ENCODE results near the gene KRTAP5-6. TPM values are rescaled to one million over a fixed set of nuclear protein-coding genes. Genes with fewer than 3 reads are reported as not detected.

KRTAP5-6 gene
- total RNA-seq, 2 donors from 2014 or later = not detected

- Histone ChIP-seq H3K9me3 (no peaks in the 10 kb centered on the region), H3K36me3 (no peaks in the 10 kb centered on the region), H3K4me1 (ENCODE audit: control insufficient read depth in 1 of 2, low read depth in 2 of 2) (peaks cover 0 to 11% of the 10 kb centered on the region in 2 donors), H3K27me3 (replicated peaks; ENCODE audit: insufficient read depth) (no peaks in the 10 kb centered on the region), H3K4me3 (no peak overlapping the region), H3K27ac (no peak overlapping the region)
- no peak for TF ChIP-seq CTCF (IDR thresholded peaks at IDR 0.05)
- DNase-seq (ENCODE audit: low spot score) (no peak), ATAC-seq (ENCODE audit: insufficient number of reproducible peaks, low FRiP score, low read depth) (no peak)
Measured at GRCh38 chr11:1703146-1703545, 6.2 kb downstream of the KRTAP5-6 start.

- no peak for DNase-seq (ENCODE audit: low spot score)
- Histone ChIP-seq H3K4me1 (ENCODE audit: control insufficient read depth in 1 of 2, low read depth in 2 of 2) (peaks cover 0 to 11% of the 10 kb centered on the region in 2 donors), H3K4me3 (peak overlapping the region; percentile 39), H3K9me3 (no peaks in the 10 kb centered on the region), H3K27ac (no peak overlapping the region), H3K27me3 (replicated peaks; ENCODE audit: insufficient read depth) (no peaks in the 10 kb centered on the region), H3K36me3 (no peaks in the 10 kb centered on the region)
- no peak for TF ChIP-seq CTCF (IDR thresholded peaks at IDR 0.05)
- no peak for ATAC-seq (ENCODE audit: insufficient number of reproducible peaks, low FRiP score, low read depth)
Measured at GRCh38 chr11:1705126-1706052, 8.4 kb downstream of the KRTAP5-6 start.

GRCh38 chr11:1706634-1707400 is 9.8 kb downstream of the KRTAP5-6 start:
- ATAC-seq (ENCODE audit: insufficient number of reproducible peaks, low FRiP score, low read depth) (no peak), DNase-seq (ENCODE audit: low spot score) (no peak)
- H3K9me3 ChIP-seq = no peaks in the 10 kb centered on the region
- H3K27me3 ChIP-seq (replicated peaks; ENCODE audit: insufficient read depth) = no peaks in the 10 kb centered on the region
- H3K36me3 ChIP-seq = no peaks in the 10 kb centered on the region
- no peak overlapping the region for H3K4me3 ChIP-seq
- H3K4me1 ChIP-seq (ENCODE audit: control insufficient read depth in 1 of 2, low read depth in 2 of 2) = peaks cover 0 to 11% of the 10 kb centered on the region in 2 donors
- H3K27ac ChIP-seq = no peak overlapping the region
- TF ChIP-seq CTCF (IDR thresholded peaks at IDR 0.05) = no peak

GRCh38 chr11:1707751-1708150 is 10.8 kb downstream of the KRTAP5-6 start:
- Histone ChIP-seq H3K4me1 (ENCODE audit: control insufficient read depth in 1 of 2, low read depth in 2 of 2) (peaks cover 0 to 11% of the 10 kb centered on the region in 2 donors), H3K27ac (no peak overlapping the region), H3K36me3 (no peaks in the 10 kb centered on the region), H3K27me3 (replicated peaks; ENCODE audit: insufficient read depth) (no peaks in the 10 kb centered on the region), H3K4me3 (no peak overlapping the region), H3K9me3 (no peaks in the 10 kb centered on the region)
- ATAC-seq (ENCODE audit: insufficient number of reproducible peaks, low FRiP score, low read depth) = no peak
- no peak for TF ChIP-seq CTCF (IDR thresholded peaks at IDR 0.05)
- DNase-seq (ENCODE audit: low spot score) = no peak

GRCh38 chr11:1708716-1709115 is 11.7 kb downstream of the KRTAP5-6 start:
- Histone ChIP-seq H3K9me3 (no peaks in the 10 kb centered on the region), H3K36me3 (no peaks in the 10 kb centered on the region), H3K27ac (no peak overlapping the region), H3K27me3 (replicated peaks; ENCODE audit: insufficient read depth) (no peaks in the 10 kb centered on the region), H3K4me3 (no peak overlapping the region), H3K4me1 (ENCODE audit: control insufficient read depth in 1 of 2, low read depth in 2 of 2) (peaks cover 0 to 11% of the 10 kb centered on the region in 2 donors)
- no peak for DNase-seq (ENCODE audit: low spot score)
- ATAC-seq (ENCODE audit: insufficient number of reproducible peaks, low FRiP score, low read depth) = no peak
- TF ChIP-seq CTCF (IDR thresholded peaks at IDR 0.05) = no peak
